Activated CD4-positive, CD25-positive, alpha-beta regulatory T cell treated with anti-CD3 and anti-CD28 coated beads, Interleukin-2, amount 50 U/mL, for 16 hours (primary cell): Measurements from ENCODE around the gene CEP131.

Experiments used
- DNase-seq: peaks from one replicate; pipeline ENCODE4 v3.0.0-alpha.2; 2020; ENCODE audit warnings: low read depth, low spot score

CEP131 gene

DNA sequence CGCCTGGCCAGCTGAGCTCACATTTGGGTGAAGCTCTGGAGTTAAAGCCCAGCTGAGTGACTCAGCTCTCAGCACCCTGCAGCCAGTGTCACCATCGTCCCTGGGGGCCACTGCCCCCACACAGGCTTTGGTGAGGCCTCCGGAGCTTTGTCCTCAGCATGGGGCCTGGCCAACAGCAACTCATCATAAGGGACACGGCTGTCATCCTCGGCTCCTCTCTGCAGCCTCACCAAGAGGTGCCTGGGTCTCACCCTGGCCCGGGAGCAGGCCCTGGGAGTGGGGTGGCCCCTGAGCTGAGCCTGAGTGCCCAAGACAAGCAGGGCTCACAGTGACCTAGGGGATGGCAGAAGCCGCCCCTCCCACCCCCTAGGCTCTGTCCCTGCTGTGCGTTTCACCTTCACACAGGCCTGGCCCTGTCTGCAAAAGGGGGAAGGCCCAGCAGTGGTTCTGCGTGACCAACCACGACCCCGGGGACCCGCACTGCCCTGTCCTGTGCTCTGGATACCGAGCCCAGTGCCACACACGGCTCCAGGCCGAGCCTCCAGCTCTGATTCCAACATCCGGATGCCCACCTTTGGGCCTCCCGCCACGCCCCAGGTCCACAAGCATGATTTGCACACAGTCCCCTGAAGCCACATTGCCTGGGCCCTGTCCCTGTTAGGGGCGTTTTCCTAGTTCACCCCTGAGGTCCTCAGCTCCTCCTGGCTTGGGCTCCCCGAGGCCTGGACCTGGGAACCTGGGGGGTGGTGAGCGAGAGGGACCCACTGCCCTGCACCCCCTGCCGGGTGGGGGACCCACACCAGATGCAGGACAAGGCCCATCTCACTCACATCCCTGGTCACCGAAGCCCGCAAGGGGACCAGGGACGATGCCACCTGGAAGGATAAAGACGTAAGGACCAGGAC, 34.9 kb downstream of the CEP131 start:
- no peak for DNase-seq

GRCh38 chr17:81187120-81187519, 35.6 kb downstream of the CEP131 start:
- no peak for DNase-seq

DNA sequence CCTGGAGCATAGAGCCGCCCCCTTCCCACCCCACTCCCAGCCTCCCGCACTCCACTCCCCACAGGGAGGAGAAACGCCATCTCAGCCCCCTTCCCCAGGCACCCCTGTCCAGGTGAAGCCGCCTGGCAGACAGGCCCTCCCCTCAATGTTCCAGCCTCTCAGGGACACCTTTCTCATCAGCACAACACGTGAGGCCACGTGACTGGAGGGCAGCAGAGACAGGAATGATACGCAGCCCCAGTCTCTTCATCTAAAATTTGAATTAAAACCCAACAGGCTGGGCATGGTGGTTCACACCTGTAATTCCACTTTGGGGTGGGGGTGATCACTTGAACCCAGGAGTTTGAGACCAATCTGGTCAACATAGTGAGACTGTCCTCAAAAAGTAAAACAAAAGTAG, 36.6 kb downstream of the CEP131 start:
- no peak for DNase-seq

- no peak for DNase-seq
These were observed 38.2 kb downstream of the CEP131 start for GRCh38 chr17:81184555-81184954.

DNA sequence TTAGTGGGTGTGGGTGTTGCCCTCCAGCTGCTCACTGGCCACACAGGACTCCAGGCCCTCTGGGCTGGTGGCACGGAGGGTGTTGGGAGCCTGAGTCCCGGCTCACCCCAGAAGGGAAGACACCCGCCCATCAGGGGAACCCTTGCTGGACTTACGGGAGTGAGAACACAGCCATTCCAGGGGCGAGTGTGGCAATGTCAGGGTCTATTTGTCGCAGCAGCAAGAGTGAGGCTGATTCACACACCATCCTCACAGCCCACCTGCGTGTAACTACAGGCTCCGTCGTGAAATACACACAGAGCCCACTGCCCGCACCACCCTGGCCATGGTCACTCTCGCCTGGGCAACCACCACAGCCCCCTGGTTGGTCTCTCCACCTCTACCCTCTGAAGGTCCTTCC, 39.0 kb downstream of the CEP131 start:
- DNase-seq = no peak

DNA sequence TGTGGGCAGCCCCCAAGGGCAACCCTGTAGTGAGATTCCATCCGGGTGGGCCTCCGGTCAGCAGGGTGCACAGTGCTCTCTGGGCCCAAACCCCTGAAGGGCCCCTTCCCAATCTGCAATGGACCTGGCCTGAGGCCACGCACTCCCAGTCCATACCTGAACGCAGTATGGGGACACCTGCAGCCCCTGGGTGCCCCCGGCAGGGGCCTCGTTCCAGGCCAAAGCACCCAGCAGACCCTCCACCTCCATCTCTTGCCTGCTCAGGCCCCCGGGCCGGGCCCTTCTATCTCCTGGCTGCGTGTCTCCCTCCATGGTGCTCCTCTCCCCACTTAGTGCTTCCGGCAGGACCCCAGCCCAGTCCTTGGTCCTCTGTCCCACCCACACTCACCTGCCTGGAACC, 39.4 kb downstream of the CEP131 start:
- no peak for DNase-seq

DNA sequence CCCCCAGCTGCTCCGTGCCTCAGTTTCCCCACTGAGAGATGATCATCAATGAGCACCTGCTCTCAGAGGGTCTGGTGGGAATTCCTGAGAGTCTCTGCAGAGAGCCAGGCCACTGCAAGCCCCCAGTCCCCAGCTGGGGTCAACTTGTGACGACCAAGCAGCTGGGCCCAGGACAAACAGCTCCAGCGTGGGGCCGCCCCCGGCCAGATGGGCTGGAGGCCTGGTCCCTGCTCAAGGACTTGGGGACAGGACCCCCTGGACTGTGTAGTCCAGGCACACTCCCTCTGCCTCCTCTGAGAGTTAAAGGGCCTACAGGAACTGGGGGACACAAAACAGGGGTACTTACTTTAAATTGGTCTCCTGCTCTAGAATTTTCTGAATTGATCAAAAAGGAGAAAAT, 40.2 kb downstream of the CEP131 start:
- no peak for DNase-seq

- DNase-seq = no peak
These were observed 41.0 kb downstream of the CEP131 start for GRCh38 chr17:81181811-81182185.

- DNase-seq = no peak
These were observed 41.6 kb downstream of the CEP131 start for GRCh38 chr17:81180836-81181810.

DNA sequence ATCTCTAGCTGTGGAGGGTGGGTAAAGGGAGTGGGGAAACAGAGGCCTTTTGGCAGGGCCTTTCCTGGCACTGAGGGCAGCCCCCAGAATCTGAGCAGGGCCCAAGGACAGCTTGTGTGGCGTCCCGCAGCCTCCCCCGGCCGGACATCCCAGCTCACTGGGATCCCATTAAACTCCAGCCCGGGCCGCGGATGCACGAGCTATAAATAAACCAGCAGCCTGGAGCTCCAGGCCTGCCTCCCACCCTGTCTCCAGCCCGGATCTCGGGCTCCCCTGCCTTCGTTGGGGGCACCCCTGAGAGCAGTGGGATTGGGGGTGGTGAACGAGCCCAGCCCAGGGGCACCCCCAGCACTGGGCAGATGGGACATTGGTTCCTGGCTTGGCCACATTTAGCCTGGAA, 42.9 kb downstream of the CEP131 start:
- no peak for DNase-seq

DNA sequence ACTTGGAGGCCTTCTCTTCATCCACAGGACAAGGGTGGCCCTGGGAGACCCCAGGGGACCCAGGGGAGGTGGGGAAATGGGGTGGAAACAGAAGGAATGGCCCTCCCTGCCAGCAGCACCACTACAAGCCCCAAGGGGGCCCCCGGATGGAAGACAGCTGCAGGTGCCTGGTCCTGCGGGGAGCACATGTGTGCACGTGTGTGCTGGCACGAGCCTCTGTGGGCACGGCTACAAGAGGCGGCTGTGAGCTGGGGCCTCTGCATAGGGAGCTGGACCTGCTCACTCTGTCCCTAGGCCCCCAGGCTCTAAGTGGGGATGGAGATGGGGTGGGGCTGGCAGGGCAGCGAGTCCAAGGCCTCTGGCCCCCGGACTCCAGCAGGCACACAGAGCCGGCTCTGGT, 43.5 kb downstream of the CEP131 start:
- no peak for DNase-seq

GRCh38 chr17:81178136-81179091, 44.4 kb downstream of the CEP131 start:
- no peak for DNase-seq

DNA sequence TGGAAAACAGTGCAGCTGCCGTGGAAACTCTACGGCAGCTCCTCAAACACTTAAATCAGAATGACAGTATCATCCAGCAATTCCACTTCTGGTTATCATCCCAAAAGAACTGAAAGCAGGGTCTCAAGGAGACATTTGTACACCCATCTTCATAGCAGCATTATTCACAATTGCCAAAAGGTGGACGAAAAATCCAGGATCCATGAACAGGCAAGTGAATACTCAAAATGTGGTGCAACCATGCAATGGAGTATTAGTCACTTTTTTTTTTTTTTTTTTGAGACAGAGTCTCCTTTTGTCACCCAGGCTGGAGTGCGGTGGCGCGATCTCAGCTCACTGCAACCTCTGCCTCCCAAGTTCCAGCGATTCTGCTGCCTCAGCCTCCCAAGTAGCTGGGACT, 46.1 kb downstream of the CEP131 start:
- DNase-seq = no peak

- no peak for DNase-seq
These were observed 49.0 kb downstream of the CEP131 start for GRCh38 chr17:81173762-81174155.

DNA sequence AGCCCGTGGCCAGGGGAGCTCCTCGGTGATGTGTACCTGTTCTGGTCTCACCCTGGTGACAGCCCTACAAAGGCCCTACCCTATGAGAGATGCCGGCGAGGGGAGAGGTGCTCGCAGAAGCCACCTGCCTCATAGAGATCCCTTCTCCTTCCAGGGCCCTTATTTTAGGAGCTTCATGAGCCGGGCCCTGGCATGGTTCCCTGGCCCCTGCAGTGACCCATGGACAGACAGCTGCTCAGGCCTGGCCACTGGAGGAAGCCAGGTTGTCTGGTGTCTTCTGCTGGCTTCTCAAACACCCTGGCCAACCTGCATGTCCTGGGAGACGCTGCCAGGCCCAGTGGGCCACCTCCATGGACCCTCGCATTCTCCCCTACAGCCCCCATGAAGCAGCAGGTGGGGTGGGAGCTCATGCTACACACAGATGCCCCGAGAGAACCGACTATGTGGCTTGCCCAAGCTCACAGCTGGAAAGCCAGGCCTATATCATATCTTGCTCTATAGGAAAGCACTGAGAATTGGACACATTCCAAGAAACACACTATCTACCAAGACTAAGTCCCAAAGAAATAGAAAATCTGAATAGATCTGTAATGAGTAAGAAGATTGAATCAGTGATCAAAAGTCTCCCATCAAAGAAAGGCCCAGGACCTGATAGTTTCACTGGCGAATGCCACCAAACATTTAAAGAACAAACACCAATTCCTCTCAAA, 49.6 kb downstream of the CEP131 start:
- no peak for DNase-seq

- no peak for DNase-seq
These were observed 50.8 kb downstream of the CEP131 start for GRCh38 chr17:81171941-81172340.

DNA sequence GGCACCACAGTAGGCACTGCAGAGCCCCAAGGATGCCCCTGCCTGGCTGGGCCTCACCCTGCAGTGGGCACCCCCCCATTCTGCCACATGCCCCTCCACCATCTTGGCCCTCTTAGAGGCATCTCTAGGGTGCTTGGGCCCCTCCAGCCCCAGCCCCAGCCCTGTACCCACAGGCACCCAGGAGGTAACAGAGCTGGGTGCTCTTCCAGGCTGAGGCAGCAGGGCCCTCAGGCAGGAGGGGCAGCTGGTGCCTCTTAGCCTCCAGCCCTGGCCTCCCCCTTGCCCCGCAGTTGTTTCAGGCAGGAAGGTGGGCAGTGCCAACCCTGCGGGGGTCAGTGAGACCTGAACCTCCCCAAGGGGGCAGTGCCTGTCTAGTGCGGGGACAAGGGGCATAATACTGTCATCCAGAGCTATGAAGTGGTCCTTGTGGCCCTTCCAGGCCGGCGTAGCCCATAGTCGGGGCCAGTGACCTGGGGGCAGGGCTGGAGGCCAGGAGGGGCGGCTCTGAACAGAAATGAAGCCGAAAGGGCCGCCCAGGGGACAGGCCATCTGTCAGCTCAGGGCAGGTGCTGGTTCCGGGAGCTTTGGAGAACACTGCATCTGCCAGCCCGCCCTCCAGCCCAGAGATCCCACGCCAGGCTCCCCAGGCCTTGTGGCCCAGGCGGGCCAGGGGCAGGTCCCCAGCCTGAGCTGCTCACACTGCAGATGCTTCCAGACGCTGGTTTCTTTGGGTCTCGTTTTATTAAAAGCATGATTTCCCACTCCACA, 51.9 kb downstream of the CEP131 start:
- no peak for DNase-seq

GRCh38 chr17:81169870-81170309, 52.9 kb downstream of the CEP131 start:
- no peak for DNase-seq

GRCh38 chr17:81167638-81168037, 55.1 kb downstream of the CEP131 start:
- no peak for DNase-seq

DNA sequence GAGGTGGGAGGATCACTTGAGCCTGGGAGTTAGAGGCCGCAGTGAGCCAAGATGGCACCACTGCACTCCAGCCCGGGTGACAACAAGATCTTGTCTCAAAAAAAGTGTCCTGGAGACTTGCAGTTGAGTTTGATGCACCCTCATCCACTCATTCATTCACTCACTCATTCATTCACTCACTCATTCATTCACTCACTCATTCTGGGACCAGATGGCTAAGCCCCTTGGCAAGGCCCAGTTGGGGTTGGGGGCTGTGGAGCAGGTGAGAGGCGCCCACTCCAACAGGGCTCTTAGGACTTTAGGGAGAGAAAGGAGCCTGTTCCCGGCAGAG, 55.6 kb downstream of the CEP131 start:
- no peak for DNase-seq
